ENCODE measurements around the gene IFITM10.
"Not testable (repeated sequence)": the region's sequence is repeated elsewhere in the genome, so short reads cannot be mapped to it uniquely, and the experiment has no call there.

The IFITM10 gene

GRCh38 chr11:1688336-1688947, 62.0 kb downstream of the IFITM10 start:
- DNase-seq: not testable (repeated sequence)

GRCh38 chr11:1686220-1686619, 64.2 kb downstream of the IFITM10 start:
- not testable (repeated sequence) for DNase-seq

GRCh38 chr11:1684886-1685874, 65.2 kb downstream of the IFITM10 start:
- not testable (repeated sequence) for DNase-seq

- DNase-seq: not testable (repeated sequence)
These were observed 66.4 kb downstream of the IFITM10 start for GRCh38 chr11:1683904-1684572.

- not testable (repeated sequence) for DNase-seq
These were observed 67.2 kb downstream of the IFITM10 start for GRCh38 chr11:1683216-1683615.
